GM12891 (cell line): ENCODE measurements around the gene CCL2.

Experiments used
- POLR2A ChIP-seq: IDR thresholded peaks from 2 replicates; pipeline ENCODE4 v1.6.1; 2011; ENCODE audit warnings: low read depth, low read length, control low read depth
- POLR2AphosphoS5 ChIP-seq: IDR thresholded peaks from 2 replicates; pipeline ENCODE4 v1.6.1; 2011; ENCODE audit warnings: low read depth, low read length, control low read depth
- POU2F2 ChIP-seq: IDR thresholded peaks from 2 replicates; pipeline ENCODE4 v1.6.1; 2011; ENCODE audit warnings: low read depth, mild to moderate bottlenecking, control low read depth, low read length, moderate library complexity
- TAF1 ChIP-seq: IDR thresholded peaks from 2 replicates; pipeline ENCODE4 v1.6.1; 2011; ENCODE audit warnings: low read depth, low read length, control low read depth

DNA sequence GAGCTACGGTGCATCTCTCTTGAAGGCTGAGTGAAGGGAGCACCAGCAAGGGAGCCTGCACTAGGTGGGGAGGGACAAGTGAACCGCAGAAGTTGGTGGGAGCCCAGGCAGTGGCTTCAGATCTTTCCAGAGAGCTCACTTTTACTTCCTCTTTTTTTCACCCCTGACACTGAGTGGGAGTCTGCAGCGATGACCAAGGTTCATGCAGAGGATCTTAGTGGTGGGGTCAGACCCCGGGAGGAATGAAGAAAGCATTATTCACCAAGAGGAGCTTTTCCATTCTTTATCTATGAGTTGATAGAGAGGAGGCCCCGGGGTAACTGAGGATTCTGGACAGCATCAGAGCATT, 3.0 kb upstream of the CCL2 start:
- TF ChIP-seq POLR2A (no peak), TAF1 (no peak), POLR2AphosphoS5 (no peak), POU2F2 (no peak; the same call in 1 of the 2 replicates)
